Transverse colon (tissue), 4 donors: ENCODE results near the gene HAUS2.

Source experiments
- CTCF ChIP-seq, 5 experiments: fragments of 200-600 bp in 3 of 5; fragments of 450-650 bp in 2 of 5; sonication (generic) in 3 of 5; IDR thresholded peaks; 1 replicate in 2 of 5; 2 replicates in 3 of 5; pipeline ENCODE4 v1.5.1; 2016 to 2017; ENCODE audit warnings: antibody characterized with exemption in 5 of 5, inconsistent platforms in 3 of 5, mild to moderate bottlenecking in 2 of 5, moderate library complexity in 1 of 5
- EP300 ChIP-seq: sonication (generic); formaldehyde crosslinking; IDR thresholded peaks from one replicate; pipeline ENCODE4 v1.6.1; 2017; ENCODE audit warnings: antibody characterized with exemption, low read depth
- POLR2A ChIP-seq: fragments of 450-650 bp; IDR thresholded peaks from one replicate; pipeline ENCODE4 v1.6.1; 2016; ENCODE audit warnings: antibody characterized with exemption, mild to moderate bottlenecking, moderate library complexity
- POLR2AphosphoS5 ChIP-seq, 3 donors: sonication (generic); formaldehyde crosslinking; IDR thresholded peaks; one replicate each; pipeline ENCODE4 v1.6.1; 2016; ENCODE audit warnings: antibody characterized with exemption in 3 of 3

- TF ChIP-seq CTCF (IDR thresholded peaks at IDR 0.05) (no peak), POLR2A (no peak), POLR2AphosphoS5 (IDR thresholded peaks at IDR 0.05) (no peak), EP300 (no peak)
Observed at GRCh38 chr15:42547918-42548248, 755 bp upstream of the HAUS2 start.
